Measurements from ENCODE around the gene GDPD4.

- TF ChIP-seq CTCF (conservative IDR thresholded peaks at IDR 0.05; ENCODE audit: low read length): no peak
- TF ChIP-seq EZH2phosphoT487 (IDR thresholded peaks at IDR 0.05; ENCODE audit: borderline replicate concordance): no peak
These were observed 84.3 kb downstream of the GDPD4 start for GRCh38 chr11:77217156-77217555.
